SK-N-SH (cell line): ENCODE measurements around the gene DBX1. TPM values are rescaled to one million over a fixed set of nuclear protein-coding genes. Genes with fewer than 3 reads are reported as not detected.

ENCODE experiments used
- CTCF ChIA-PET: fragments of 300-600, 350-600 bp; formaldehyde crosslinking; extraction: SDS; loops from one replicate; lab custom pipeline; 2021; lab: Yijun Ruan, JAX
- POLR2A ChIA-PET: fragments of 350-600 bp; sonication (Branson Sonifier 250); formaldehyde crosslinking; extraction: SDS; loops from one replicate; lab custom pipeline; 2020; ENCODE audit warnings: antibody characterized with exemption, inconsistent platforms; lab: Yijun Ruan, JAX
- DNase-seq: peaks from one replicate; pipeline ENCODE4 v3.0.0; 2012
- H2AFZ ChIP-seq: fragments of 200-600 bp; sonication (generic); 2 replicates; pipeline ENCODE4 v1.8.1; 2016; ENCODE audit warnings: antibody characterized with exemption, mild to moderate bottlenecking, low read depth
- H3F3A ChIP-seq: fragments of 200-600 bp; sonication (generic); replicated peaks from 2 replicates; pipeline ENCODE3; 2016; ENCODE audit warnings: antibody characterized with exemption, mild to moderate bottlenecking; ENCODE audit not compliant: insufficient read depth
- H3K27ac ChIP-seq, 2 experiments: fragments of 200-500 bp in 1 of 2; fragments of 200-600 bp in 1 of 2; sonication (Bioruptor generic) in 1 of 2; sonication (generic), shearing (Covaris generic) in 1 of 2; 2 replicates each; pipeline versions ENCODE4 v1.5.1 to v1.6.1; 2014 to 2016; ENCODE audit warnings: low read depth in 2 of 2, inconsistent platforms in 1 of 2, low read length in 1 of 2, mild to moderate bottlenecking in 1 of 2, mixed read lengths in 1 of 2
- H3K27me3 ChIP-seq: fragments of 200-600 bp; sonication (generic), shearing (Covaris generic); 2 replicates; pipeline ENCODE4 v1.6.1; 2016; ENCODE audit warnings: mixed run types; ENCODE audit not compliant: insufficient read depth
- H3K36me3 ChIP-seq, 2 experiments: fragments of 200-500 bp in 1 of 2; fragments of 200-600 bp in 1 of 2; sonication (Bioruptor generic) in 1 of 2; sonication (generic) in 1 of 2; replicated peaks in 1 of 2; 2 replicates each; pipeline versions ENCODE3 to v1.5.1; 2014 to 2016; ENCODE audit warnings: low read length in 1 of 2, mild to moderate bottlenecking in 1 of 2; ENCODE audit not compliant: insufficient read depth in 2 of 2, control insufficient read depth in 1 of 2
- H3K4me1 ChIP-seq, 2 experiments: fragments of 200-500 bp in 1 of 2; fragments of 200-600 bp in 1 of 2; sonication (Bioruptor generic) in 1 of 2; sonication (generic), shearing (Covaris generic) in 1 of 2; 2 replicates each; pipeline versions ENCODE4 v1.5.1 to v1.6.1; 2014 to 2016; ENCODE audit warnings: low read depth in 1 of 2, low read length in 1 of 2, mixed run types in 1 of 2; ENCODE audit not compliant: insufficient read depth in 2 of 2, control insufficient read depth in 1 of 2
- H3K4me2 ChIP-seq: fragments of 200-600 bp; sonication (generic), shearing (Covaris generic); 2 replicates; pipeline ENCODE4 v1.6.1; 2017; ENCODE audit warnings: mixed run types
- H3K4me3 ChIP-seq, 2 experiments: fragments of 200-500 bp in 1 of 2; fragments of 200-600 bp in 1 of 2; sonication (Bioruptor generic) in 1 of 2; sonication (generic), shearing (Covaris generic) in 1 of 2; 2 replicates each; pipeline versions ENCODE4 v1.5.1 to v1.8.1; 2014 to 2016; ENCODE audit warnings: low read depth in 2 of 2, inconsistent platforms in 1 of 2, low read length in 1 of 2, mild to moderate bottlenecking in 1 of 2, mixed read lengths in 1 of 2, moderate library complexity in 1 of 2
- H3K79me2 ChIP-seq: fragments of 200-600 bp; sonication (generic); 2 replicates; pipeline ENCODE4 v1.8.1; 2017; ENCODE audit warnings: mild to moderate bottlenecking; ENCODE audit not compliant: insufficient read depth
- H3K9ac ChIP-seq: fragments of 200-600 bp; sonication (generic); 2 replicates; pipeline ENCODE4 v1.6.1; 2017; ENCODE audit warnings: mixed run types
- H3K9me2 ChIP-seq: fragments of 200-600 bp; sonication (generic); 2 replicates; pipeline ENCODE4 v1.6.1; 2017; ENCODE audit warnings: mixed run types
- H3K9me3 ChIP-seq: fragments of 200-600 bp; sonication (generic); 2 replicates; pipeline ENCODE4 v1.6.1; 2017; ENCODE audit warnings: mixed run types, mild to moderate bottlenecking, moderate library complexity
- H4K20me1 ChIP-seq: fragments of 200-600 bp; sonication (generic); 2 replicates; pipeline ENCODE4 v1.6.1; 2017; ENCODE audit warnings: mild to moderate bottlenecking, mixed run types; ENCODE audit not compliant: insufficient read depth
- ELF1 ChIP-seq: IDR thresholded peaks from 2 replicates; pipeline ENCODE4 v1.4.0; 2012
- EZH2phosphoT487 ChIP-seq: fragments of 200-600 bp; sonication (generic); IDR thresholded peaks from 2 replicates; pipeline ENCODE4 v1.6.1; 2017; ENCODE audit warnings: low read depth, mixed run types, mild to moderate bottlenecking, antibody characterized with exemption, moderate library complexity, borderline replicate concordance
- FOXJ3 ChIP-seq: sonication (generic); formaldehyde crosslinking; IDR thresholded peaks from 2 replicates; pipeline ENCODE4 v1.5.1; 2020; ENCODE audit warnings: mild to moderate bottlenecking, missing genetic modification reagents
- FOXM1 ChIP-seq: IDR thresholded peaks from 2 replicates; pipeline ENCODE4 v1.4.0; 2012; ENCODE audit warnings: low read depth, mild to moderate bottlenecking
- MAX ChIP-seq: IDR thresholded peaks from 2 replicates; pipeline ENCODE4 v1.4.0; 2012; ENCODE audit warnings: low read depth
- MXI1 ChIP-seq: IDR thresholded peaks from 2 replicates; pipeline ENCODE4 v1.6.1; 2012; ENCODE audit warnings: mild to moderate bottlenecking, low read depth, low read length, improper control_type of control experiment
- REST ChIP-seq: IDR thresholded peaks from 2 replicates; pipeline ENCODE4 v1.6.1; 2012; ENCODE audit warnings: mild to moderate bottlenecking, low read depth, low read length, moderate library complexity
- SMC3 ChIP-seq: IDR thresholded peaks from 2 replicates; pipeline ENCODE4 v1.6.1; 2012; ENCODE audit warnings: low read depth, low read length, improper control_type of control experiment
- TAF1 ChIP-seq: IDR thresholded peaks from 2 replicates; pipeline ENCODE4 v1.6.1; 2012; ENCODE audit warnings: low read depth, mild to moderate bottlenecking, low read length, moderate library complexity, borderline replicate concordance
- TCF12 ChIP-seq: IDR thresholded peaks from 2 replicates; pipeline ENCODE4 v1.4.0; 2012
- USF1 ChIP-seq: IDR thresholded peaks from 2 replicates; pipeline ENCODE4 v1.4.0; 2012; ENCODE audit warnings: low read depth, borderline replicate concordance
- USF2 ChIP-seq: fragments of 150-350 bp; IDR thresholded peaks from 2 replicates; pipeline ENCODE4 v1.6.1; 2017; ENCODE audit warnings: antibody characterized with exemption, low read length, low read depth, borderline replicate concordance
- WGBS: methylation state at CpG from one replicate; pipeline ENCODE4 v1.1.6; 2017; ENCODE audit warnings: low lambda C conversion rate; 5-methylcytosine and 5-hydroxymethylcytosine counted together
- polyA plus RNA-seq, 3 experiments: library from polyadenylated mRNA; depleted of rRNA; stranded (reverse); fragments of >200 nt; gene quantifications; 2 replicates each; pipeline ENCODE4 v1.2.3, GENCODE V29; 2012

Gene DBX1
- polyA plus RNA-seq, 1 of the 3 experiments (the other 2 are of a cell fraction) = not detected

GRCh38 chr11:20117291-20117690, 43.0 kb downstream of the DBX1 start:
- Histone ChIP-seq H3K4me1 (peaks cover 7 to 11% of the 10 kb centered on the region in 2 experiments; a peak in 3 of 4 replicates), H3K4me2 (no peak overlapping the region), H4K20me1 (no peaks in the 10 kb centered on the region), H3K9me2 (no peaks in the 10 kb centered on the region), H3K36me3 (peaks cover 74 to 82% of the 10 kb centered on the region in 2 experiments), H2AFZ (no peak overlapping the region), H3K9ac (no peak overlapping the region), H3F3A (peaks cover 18% of the 10 kb centered on the region), H3K27ac (no peak overlapping the region), H3K27me3 (no peaks in the 10 kb centered on the region), H3K9me3 (no peaks in the 10 kb centered on the region), H3K4me3 (no peak overlapping the region), H3K79me2 (peaks cover 26% of the 10 kb centered on the region)
- 88% methylated on average over 5 of the region's 5 CpGs for WGBS
- no peak for TF ChIP-seq SMC3
- TF ChIP-seq TAF1 = no peak
- no peak for TF ChIP-seq USF2
- TF ChIP-seq MXI1 = no peak
- TF ChIP-seq TCF12 = no peak
- TF ChIP-seq ELF1 = no peak
- TF ChIP-seq EZH2phosphoT487 = no peak
- CTCF ChIA-PET = interaction anchor here (0.7 to 3.4 kb wide), 8 partner anchors 8 to 237 kb away, joined by 3 to 35 read pairs (median 4); no protein-coding TSS in a partner anchor
- no peak for DNase-seq
- POLR2A ChIA-PET = no interaction called here

GRCh38 chr11:20116825-20117224, 43.5 kb downstream of the DBX1 start:
- Histone ChIP-seq H3K4me1 (peaks cover 12 to 16% of the 10 kb centered on the region in 2 experiments), H3K9ac (no peak overlapping the region), H2AFZ (no peak overlapping the region), H3K4me3 (no peak overlapping the region), H3F3A (peaks cover 18% of the 10 kb centered on the region), H3K27me3 (no peaks in the 10 kb centered on the region), H4K20me1 (0 out of 2 replicates have a peak, but pooled peaks cover 2% of the 10 kb centered on the region), H3K79me2 (peaks cover 26% of the 10 kb centered on the region), H3K27ac (peak overlapping the region; percentile 39 to 97; a peak in 3 of 4 replicates), H3K9me3 (no peaks in the 10 kb centered on the region), H3K4me2 (no peak overlapping the region), H3K36me3 (peaks cover 71 to 85% of the 10 kb centered on the region in 2 experiments), H3K9me2 (no peaks in the 10 kb centered on the region)
- POLR2A ChIA-PET = no interaction called here
- WGBS = 40% methylated on average over 1 of the region's 1 CpG
- TF ChIP-seq USF1 = no peak
- no peak for TF ChIP-seq USF2
- no peak for TF ChIP-seq MAX
- TF ChIP-seq REST = no peak
- no peak for TF ChIP-seq FOXM1
- no peak for TF ChIP-seq FOXJ3 (CRISPR knock-in tag)
- TF ChIP-seq TAF1 = no peak
- peak; percentile 80 for TF ChIP-seq TCF12
- DNase-seq = peak; percentile 44
- CTCF ChIA-PET = interaction anchor here (0.7 to 3.4 kb wide), 8 partner anchors 11 to 553 kb away, joined by 3 to 35 read pairs (median 3); no protein-coding TSS in a partner anchor
